Measurements from ENCODE around the gene PML.
A peak's percentile ranks its signal among the peaks of the same experiment; 100 is the strongest.
"Not testable (repeated sequence)": the region's sequence is repeated elsewhere in the genome, so short reads cannot be mapped to it uniquely, and the experiment has no call there.

PML gene

GRCh38 chr15:73957785-73958184 is 36.7 kb upstream of the PML start:
- no peak for DNase-seq (ENCODE audit: low read depth in 2 of 2)

DNA sequence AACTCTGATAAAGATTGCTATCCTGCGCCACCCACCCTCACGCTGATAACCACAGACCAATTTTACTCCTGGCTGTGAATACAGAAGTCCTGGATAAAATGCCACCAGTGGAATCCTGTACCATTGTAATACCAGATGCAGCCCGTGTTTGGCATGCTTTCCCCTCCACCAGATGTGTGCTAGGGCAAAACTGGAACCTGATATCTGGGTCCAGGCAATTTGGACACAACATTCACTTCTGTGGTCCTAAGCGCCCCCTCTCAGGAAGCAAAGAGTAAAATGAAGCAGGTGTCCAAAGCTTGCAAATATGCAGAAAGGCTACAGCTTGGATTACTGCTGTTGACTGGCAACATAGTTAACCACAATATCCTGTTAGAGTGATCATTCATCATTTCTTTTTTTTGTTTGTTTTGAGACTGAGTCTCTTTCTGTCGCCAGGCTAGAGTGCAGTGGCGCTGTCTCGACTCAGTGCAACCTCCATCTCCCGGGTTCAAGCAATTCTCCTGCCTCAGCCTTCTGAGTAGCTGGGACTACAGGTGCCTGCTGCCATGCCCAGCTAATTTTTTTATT is 35.4 kb upstream of the PML start:
- no peak for DNase-seq (ENCODE audit: low read depth in 2 of 2)

- no peak for DNase-seq (ENCODE audit: low read depth in 2 of 2)
These were observed 34.7 kb upstream of the PML start for GRCh38 chr15:73959801-73960200.

GRCh38 chr15:73960472-73961070 is 33.9 kb upstream of the PML start:
- not testable (repeated sequence) for DNase-seq (ENCODE audit: low read depth in 2 of 2)

DNA sequence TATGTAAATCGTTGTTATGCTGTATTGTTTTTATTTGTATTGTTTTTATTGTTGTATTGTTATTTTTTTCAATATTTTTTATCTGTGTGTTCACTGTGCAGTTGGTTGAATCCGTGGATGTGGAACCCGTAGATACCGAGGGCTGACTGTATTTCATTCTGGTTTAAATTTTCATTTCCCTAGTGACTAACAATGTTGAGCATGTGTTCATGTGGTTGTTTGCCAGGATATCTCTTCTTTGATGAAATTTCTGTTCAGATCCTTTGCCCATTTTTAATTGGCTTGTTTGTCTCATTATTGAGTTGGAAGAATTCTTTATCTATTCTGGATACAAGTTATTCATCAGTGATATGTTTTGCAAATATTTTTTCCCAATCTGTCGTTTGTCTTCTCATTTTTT is 32.1 kb upstream of the PML start:
- no peak for DNase-seq (ENCODE audit: low read depth in 2 of 2)

GRCh38 chr15:73964736-73965093 is 29.8 kb upstream of the PML start:
- peak; percentile 74 to 82 for DNase-seq (ENCODE audit: low read depth in 2 of 2)

DNA sequence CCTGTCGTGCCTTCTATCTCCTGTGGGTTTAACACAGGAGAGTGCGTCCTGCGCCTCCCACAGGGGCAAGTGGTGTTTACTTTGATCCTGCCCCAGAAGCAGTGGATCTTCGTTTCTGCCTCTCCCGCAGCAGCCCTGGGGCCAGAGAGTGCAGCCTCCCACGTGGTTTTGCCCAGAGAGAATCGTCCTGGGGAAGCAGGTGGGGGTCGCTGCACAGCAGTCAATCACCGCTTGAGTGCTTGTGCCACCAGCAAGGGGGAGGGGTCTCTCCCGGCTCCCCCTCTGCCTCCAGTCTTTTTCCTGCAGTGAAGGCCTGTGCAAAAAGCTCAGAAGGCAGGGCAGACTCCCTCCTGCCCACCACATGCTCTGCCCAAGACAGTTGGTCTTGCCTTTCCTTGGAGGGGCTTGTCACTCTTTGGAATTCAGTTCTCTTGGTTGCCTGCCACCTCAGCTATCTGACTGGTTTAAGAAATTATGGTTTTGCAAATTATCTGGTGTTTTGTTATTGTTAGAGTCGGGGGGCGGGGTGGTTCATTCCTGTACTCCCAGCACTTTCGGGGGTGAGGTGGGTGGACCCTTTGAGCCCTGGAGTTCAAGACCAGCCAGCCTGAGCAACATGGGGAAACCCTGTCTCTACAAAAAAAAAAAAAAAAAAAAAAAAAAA is 29.3 kb upstream of the PML start:
- DNase-seq (ENCODE audit: low read depth in 2 of 2) = peak; percentile 59 to 60

- no peak for DNase-seq (ENCODE audit: low read depth in 2 of 2)
These were observed 28.8 kb upstream of the PML start for GRCh38 chr15:73965758-73966113.

GRCh38 chr15:73968461-73968860 is 26.1 kb upstream of the PML start:
- DNase-seq (ENCODE audit: low read depth in 2 of 2) = no peak

DNA sequence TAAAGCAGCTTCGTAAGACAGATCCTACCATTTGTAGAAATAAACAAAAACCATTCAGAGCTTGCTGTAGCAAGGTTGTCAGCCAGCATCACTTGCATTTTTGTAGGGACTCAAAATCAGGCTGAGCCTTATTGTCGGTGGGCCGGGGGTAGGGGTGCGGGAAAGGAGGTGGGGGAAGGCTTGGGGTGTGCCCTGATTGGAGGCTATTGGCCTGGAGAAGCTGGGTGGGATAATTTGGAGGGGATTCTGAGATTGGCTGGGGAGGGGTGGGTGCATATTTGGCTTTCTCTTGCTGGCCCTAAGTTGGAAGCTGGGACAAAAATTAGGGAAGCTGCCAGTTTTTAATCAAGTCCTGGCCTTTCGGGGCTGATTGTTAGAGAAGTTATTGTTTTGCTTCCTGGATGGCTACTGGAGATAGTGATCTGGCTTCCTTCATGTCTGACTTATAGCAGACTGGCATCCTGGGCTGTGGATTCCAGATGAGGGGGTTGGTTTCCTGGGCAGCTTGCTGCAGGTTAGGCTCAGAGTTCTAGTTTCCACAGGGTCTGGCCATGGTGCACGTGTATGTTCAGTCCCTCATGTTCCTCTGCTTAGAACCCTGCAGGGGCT is 25.3 kb upstream of the PML start:
- no peak for DNase-seq (ENCODE audit: low read depth in 2 of 2)

GRCh38 chr15:73972984-73973682 is 21.4 kb upstream of the PML start:
- DNase-seq (ENCODE audit: low read depth in 2 of 2) = peak; percentile 68 to 79

- DNase-seq (ENCODE audit: low read depth in 2 of 2) = not testable (repeated sequence)
These were observed 20.8 kb upstream of the PML start for GRCh38 chr15:73973683-73974200.

DNA sequence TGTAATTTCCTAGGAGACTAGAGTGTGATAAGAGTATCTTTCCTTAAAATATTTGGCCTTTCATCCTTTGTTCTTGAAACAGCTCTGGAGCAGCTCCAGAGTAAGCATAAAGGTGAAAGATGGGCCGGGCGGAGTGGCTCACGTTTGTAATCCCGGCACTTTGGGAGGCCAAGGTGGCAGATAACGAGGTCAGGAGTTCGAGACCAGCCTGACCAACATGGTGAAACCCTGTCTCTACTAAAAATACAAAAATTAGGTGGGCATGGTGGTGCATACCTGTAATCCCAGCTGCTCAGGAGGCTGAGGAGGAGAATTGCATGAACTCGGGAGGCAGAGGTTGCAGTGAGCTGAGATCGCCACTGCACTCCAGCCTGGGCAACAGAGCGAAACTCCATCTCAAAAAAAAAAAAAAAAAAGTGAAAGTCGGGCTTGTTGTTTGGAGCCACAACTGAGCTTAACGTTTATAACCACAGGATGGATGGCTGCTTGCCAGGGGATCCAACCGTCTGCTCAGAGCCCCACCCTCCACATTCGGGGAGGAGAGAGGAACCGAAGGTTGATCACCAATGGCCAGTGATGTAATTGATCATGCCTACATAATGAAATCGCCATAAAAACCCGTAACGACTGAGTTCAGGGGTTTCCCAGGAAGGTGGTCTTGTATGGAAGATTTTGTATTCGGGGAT is 18.9 kb upstream of the PML start:
- DNase-seq (ENCODE audit: low read depth in 2 of 2) = not testable (repeated sequence)

GRCh38 chr15:73978896-73979295 is 15.6 kb upstream of the PML start:
- DNase-seq (ENCODE audit: low read depth in 2 of 2) = no peak

GRCh38 chr15:73979636-73980035 is 14.9 kb upstream of the PML start:
- DNase-seq (ENCODE audit: low read depth in 2 of 2) = no peak

- DNase-seq (ENCODE audit: low read depth in 2 of 2) = no peak
These were observed 12.7 kb upstream of the PML start for GRCh38 chr15:73981761-73982221.

- no peak for DNase-seq (ENCODE audit: low read depth in 2 of 2)
These were observed 12.1 kb upstream of the PML start for GRCh38 chr15:73982222-73982962.

DNA sequence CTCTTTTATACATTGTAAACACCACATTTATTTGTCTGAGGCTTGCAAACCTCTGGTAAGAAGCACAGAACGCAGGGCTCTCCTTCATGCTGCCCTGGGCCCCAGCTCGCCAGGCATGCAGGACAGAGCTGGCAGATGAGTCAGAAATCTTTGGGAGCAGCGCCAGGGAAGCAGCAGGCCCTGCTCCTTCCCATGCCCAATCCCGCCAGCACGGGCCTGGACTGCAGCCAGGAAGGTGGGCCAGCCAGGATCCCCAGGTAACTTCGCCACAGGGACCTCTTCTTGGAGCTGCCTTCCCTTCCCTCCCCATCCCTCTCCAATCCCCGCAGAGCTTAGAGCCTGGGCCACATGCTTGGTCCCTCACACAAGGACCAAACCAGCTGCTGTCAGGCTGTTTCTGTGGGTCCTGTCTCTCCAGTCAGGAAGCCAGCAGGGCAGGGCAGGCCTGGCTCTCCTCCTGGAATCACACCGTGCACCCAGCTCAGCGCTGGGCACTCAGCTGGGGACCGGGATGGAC is 11.2 kb upstream of the PML start:
- no peak for DNase-seq (ENCODE audit: low read depth in 2 of 2)

DNA sequence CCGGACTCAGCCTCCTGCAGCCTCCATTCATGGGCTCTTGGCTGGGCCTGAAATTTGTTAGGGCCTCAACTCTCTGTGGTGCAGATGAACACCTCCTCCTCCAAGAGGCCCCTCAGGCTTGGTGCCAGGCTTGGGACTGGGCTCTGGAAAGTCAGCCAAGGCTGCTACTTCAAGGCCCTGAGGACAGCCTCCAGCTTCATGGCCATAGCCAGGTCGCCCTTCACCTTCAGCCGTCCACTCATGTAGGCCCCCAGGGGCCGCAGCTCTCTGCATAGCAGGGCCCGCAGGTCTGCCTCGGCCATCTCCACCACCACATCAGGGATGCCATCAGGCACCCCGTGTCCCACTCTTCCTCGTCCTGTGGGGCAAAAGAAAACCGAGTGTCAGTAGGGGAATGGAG is 10.7 kb upstream of the PML start:
- no peak for DNase-seq (ENCODE audit: low read depth in 2 of 2)

GRCh38 chr15:73984208-73984979 is 10.1 kb upstream of the PML start:
- no peak for DNase-seq (ENCODE audit: low read depth in 2 of 2)
